ENCODE data around the gene PKIB.

PKIB gene

DNA sequence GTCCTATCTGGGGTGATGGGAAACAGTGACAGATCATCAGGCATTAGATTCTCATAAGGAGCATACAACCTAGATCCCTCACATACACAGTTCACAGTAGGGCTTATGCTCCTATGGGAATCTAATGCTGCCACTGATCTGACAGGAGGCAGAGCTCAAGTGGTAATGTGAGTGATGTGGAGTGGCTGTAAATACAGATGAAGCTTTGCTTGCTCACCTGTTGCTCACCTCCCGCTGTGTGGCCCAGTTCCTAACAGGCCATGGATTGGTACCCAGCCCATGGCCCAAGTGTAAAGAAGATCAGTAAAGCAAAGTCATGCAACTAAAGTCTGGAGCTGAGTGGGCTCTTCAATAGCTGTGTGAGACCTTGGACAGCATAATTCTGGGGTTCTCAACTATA is 65.9 kb downstream of the PKIB start:
- no peak overlapping the region for H2AFZ ChIP-seq (ENCODE audit: low read depth, low read length)
- ATAC-seq (ENCODE audit: insufficient read depth, low read depth) (no peak), DNase-seq (no peak)
- H3K27ac ChIP-seq (ENCODE audit: low read length), result no peak overlapping the region
- no peaks in the 10 kb centered on the region for H3K9me3 ChIP-seq (ENCODE audit: insufficient read depth, low read length, severe bottlenecking)
- no peak for TF ChIP-seq EZH2 (IDR thresholded peaks at IDR 0.05; ENCODE audit: borderline replicate concordance, low read depth, low read length, severe bottlenecking)
- no peak for TF ChIP-seq CTCF (IDR thresholded peaks at IDR 0.05; ENCODE audit: borderline replicate concordance, extremely low read depth, low read length, poor library complexity, severe bottlenecking)
- no peaks in the 10 kb centered on the region for H4K20me1 ChIP-seq (ENCODE audit: insufficient read depth, low read length)
- no peaks in the 10 kb centered on the region for H3K27me3 ChIP-seq (ENCODE audit: insufficient read depth, low read length, poor library complexity)
- H3K4me2 ChIP-seq (ENCODE audit: insufficient read depth, low read length), result no peak overlapping the region
- no peak overlapping the region for H3K4me3 ChIP-seq (ENCODE audit: low read depth in 1 of 2, low read length in 2 of 2)
- H3K4me1 ChIP-seq (ENCODE audit: insufficient read depth, low read length), result no peaks in the 10 kb centered on the region
- no peaks in the 10 kb centered on the region for H3K36me3 ChIP-seq (ENCODE audit: insufficient read depth, low read length)
- H3K9ac ChIP-seq (ENCODE audit: low read depth, low read length), result no peak overlapping the region
- no peaks in the 10 kb centered on the region for H3K79me2 ChIP-seq (ENCODE audit: insufficient read depth, low read length)

DNA sequence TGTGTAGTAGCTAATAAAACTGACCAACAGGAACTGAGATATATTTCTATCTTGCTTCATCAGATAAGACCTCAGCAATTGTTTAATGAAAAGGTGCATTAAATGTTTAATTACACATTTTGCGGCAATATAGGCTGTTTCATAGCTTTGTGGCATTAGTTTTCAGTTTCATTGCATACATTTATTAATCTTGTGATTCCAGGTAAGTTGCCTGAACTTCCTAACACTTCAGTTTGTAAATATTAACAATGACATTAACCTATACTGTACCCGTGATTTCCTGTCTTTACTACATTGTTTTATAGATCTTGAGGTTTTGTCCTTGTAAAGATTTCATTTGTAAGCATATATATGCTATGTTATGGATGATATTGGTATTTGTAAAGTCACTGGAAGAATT is 66.5 kb downstream of the PKIB start:
- no peaks in the 10 kb centered on the region for H3K4me1 ChIP-seq (ENCODE audit: insufficient read depth, low read length)
- DNase-seq, result no peak

GRCh38 chr6:122677406-122677805 is 67.2 kb downstream of the PKIB start:
- TF ChIP-seq EZH2 (IDR thresholded peaks at IDR 0.05; ENCODE audit: borderline replicate concordance, low read depth, low read length, severe bottlenecking) (no peak), CTCF (IDR thresholded peaks at IDR 0.05; ENCODE audit: borderline replicate concordance, extremely low read depth, low read length, poor library complexity, severe bottlenecking) (no peak)
- Histone ChIP-seq H3K9ac (ENCODE audit: low read depth, low read length) (no peak overlapping the region), H3K36me3 (ENCODE audit: insufficient read depth, low read length) (no peaks in the 10 kb centered on the region), H3K9me3 (ENCODE audit: insufficient read depth, low read length, severe bottlenecking) (no peaks in the 10 kb centered on the region), H4K20me1 (ENCODE audit: insufficient read depth, low read length) (no peaks in the 10 kb centered on the region), H3K4me3 (ENCODE audit: low read depth in 1 of 2, low read length in 2 of 2) (no peak overlapping the region), H3K27me3 (ENCODE audit: insufficient read depth, low read length, poor library complexity) (no peaks in the 10 kb centered on the region), H3K4me1 (ENCODE audit: insufficient read depth, low read length) (no peaks in the 10 kb centered on the region), H3K79me2 (ENCODE audit: insufficient read depth, low read length) (no peaks in the 10 kb centered on the region), H3K4me2 (ENCODE audit: insufficient read depth, low read length) (no peak overlapping the region), H2AFZ (ENCODE audit: low read depth, low read length) (no peak overlapping the region), H3K27ac (ENCODE audit: low read length) (no peak overlapping the region)
- DNase-seq (no peak), ATAC-seq (ENCODE audit: insufficient read depth, low read depth) (no peak)

More for the DNA sequence above, 66.5 kb downstream of the PKIB start:
- no peaks in the 10 kb centered on the region for H3K36me3 ChIP-seq (ENCODE audit: insufficient read depth, low read length)
- no peak overlapping the region for H3K27ac ChIP-seq (ENCODE audit: low read length)
- ATAC-seq (ENCODE audit: insufficient read depth, low read depth), result no peak
- H4K20me1 ChIP-seq (ENCODE audit: insufficient read depth, low read length), result no peaks in the 10 kb centered on the region
- H3K9ac ChIP-seq (ENCODE audit: low read depth, low read length), result no peak overlapping the region
- H3K4me3 ChIP-seq (ENCODE audit: low read depth in 1 of 2, low read length in 2 of 2), result no peak overlapping the region
- TF ChIP-seq EZH2 (IDR thresholded peaks at IDR 0.05; ENCODE audit: borderline replicate concordance, low read depth, low read length, severe bottlenecking) (no peak), CTCF (IDR thresholded peaks at IDR 0.05; ENCODE audit: borderline replicate concordance, extremely low read depth, low read length, poor library complexity, severe bottlenecking) (no peak)
- no peak overlapping the region for H2AFZ ChIP-seq (ENCODE audit: low read depth, low read length)
- H3K79me2 ChIP-seq (ENCODE audit: insufficient read depth, low read length), result no peaks in the 10 kb centered on the region
- no peaks in the 10 kb centered on the region for H3K9me3 ChIP-seq (ENCODE audit: insufficient read depth, low read length, severe bottlenecking)
- H3K27me3 ChIP-seq (ENCODE audit: insufficient read depth, low read length, poor library complexity), result no peaks in the 10 kb centered on the region
- no peak overlapping the region for H3K4me2 ChIP-seq (ENCODE audit: insufficient read depth, low read length)

DNA sequence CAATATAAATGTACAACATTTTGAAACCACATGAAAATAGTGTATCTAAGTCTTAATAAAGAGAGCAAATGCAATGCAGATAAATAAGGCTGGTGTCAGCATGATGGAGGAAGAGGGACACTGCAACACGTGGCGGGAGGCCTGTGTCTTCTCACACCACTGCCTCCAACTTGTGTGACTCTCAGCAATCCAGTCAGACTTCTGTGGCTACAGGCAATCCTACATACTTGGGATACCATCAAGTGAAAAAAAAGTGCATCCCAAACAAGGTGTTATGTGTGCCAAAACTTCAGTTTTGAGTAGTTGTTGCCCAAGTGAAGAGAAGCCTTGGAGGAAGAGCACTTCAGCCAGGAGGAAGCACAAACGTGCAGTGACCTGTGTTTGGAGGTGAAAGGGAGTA is 68.6 kb downstream of the PKIB start:
- Histone ChIP-seq H3K9ac (ENCODE audit: low read depth, low read length) (no peak overlapping the region), H3K4me1 (ENCODE audit: insufficient read depth, low read length) (no peaks in the 10 kb centered on the region), H3K9me3 (ENCODE audit: insufficient read depth, low read length, severe bottlenecking) (no peaks in the 10 kb centered on the region), H2AFZ (ENCODE audit: low read depth, low read length) (no peak overlapping the region), H3K36me3 (ENCODE audit: insufficient read depth, low read length) (no peaks in the 10 kb centered on the region), H3K27ac (ENCODE audit: low read length) (no peak overlapping the region), H3K4me3 (ENCODE audit: low read depth in 1 of 2, low read length in 2 of 2) (no peak overlapping the region), H4K20me1 (ENCODE audit: insufficient read depth, low read length) (no peaks in the 10 kb centered on the region), H3K27me3 (ENCODE audit: insufficient read depth, low read length, poor library complexity) (no peaks in the 10 kb centered on the region), H3K79me2 (ENCODE audit: insufficient read depth, low read length) (no peaks in the 10 kb centered on the region), H3K4me2 (ENCODE audit: insufficient read depth, low read length) (no peak overlapping the region)
- ATAC-seq (ENCODE audit: insufficient read depth, low read depth), result no peak
- TF ChIP-seq CTCF (IDR thresholded peaks at IDR 0.05; ENCODE audit: borderline replicate concordance, extremely low read depth, low read length, poor library complexity, severe bottlenecking), result no peak
- no peak for TF ChIP-seq EZH2 (IDR thresholded peaks at IDR 0.05; ENCODE audit: borderline replicate concordance, low read depth, low read length, severe bottlenecking)
- no peak for DNase-seq

All from DND-41 (cell line).